SJSA1 (cell line): Measurements from ENCODE around the gene ADGRV1. TPM values are rescaled to one million over a fixed set of nuclear protein-coding genes. Genes with fewer than 3 reads are reported as not detected.
"Not testable (repeated sequence)": the region's sequence is repeated elsewhere in the genome, so short reads cannot be mapped to it uniquely, and the experiment has no call there.

ENCODE experiments used
- DNase-seq, 2 experiments: peaks; one replicate each; pipeline ENCODE4 v3.0.0-alpha.2; 2015 to 2020; ENCODE audit warnings: low spot score in 2 of 2, low read depth in 1 of 2
- H3K27ac ChIP-seq: fragments of 250-450 bp; sonication (Bioruptor Pico); 2 replicates; pipeline ENCODE4 v1.5.1; 2020; ENCODE audit warnings: mild to moderate bottlenecking, moderate library complexity
- H3K27me3 ChIP-seq: fragments of 250-450 bp; sonication (Bioruptor Pico); replicated peaks from 2 replicates; pipeline ENCODE4 v1.5.1; 2020; ENCODE audit warnings: mild to moderate bottlenecking, moderate library complexity
- H3K36me3 ChIP-seq: fragments of 250-450 bp; sonication (Bioruptor Pico); 2 replicates; pipeline ENCODE4 v1.5.1; 2020; ENCODE audit warnings: mild to moderate bottlenecking
- H3K4me1 ChIP-seq: fragments of 250-450 bp; sonication (Bioruptor Pico); replicated peaks from 2 replicates; pipeline ENCODE4 v1.6.1; 2021; ENCODE audit warnings: mild to moderate bottlenecking
- H3K4me3 ChIP-seq: fragments of 250-450 bp; sonication (Bioruptor Pico); 2 replicates; pipeline ENCODE4 v1.5.1; 2020; ENCODE audit warnings: mild to moderate bottlenecking
- H3K9me3 ChIP-seq: fragments of 250-450 bp; sonication (Bioruptor Pico); replicated peaks from 2 replicates; pipeline ENCODE4 v1.5.1; 2020; ENCODE audit warnings: mild to moderate bottlenecking
- total RNA-seq: library from RNA; depleted of rRNA; stranded (reverse); fragments of >200 nt; shearing (Covaris generic); gene quantifications from 2 replicates; pipeline ENCODE4 v1.2.3, GENCODE V29; 2014

Gene ADGRV1
- total RNA-seq, 1 experiment from 2014 or later: 0.13 TPM

GRCh38 chr5:90561766-90562165 is 3.2 kb downstream of the ADGRV1 start:
- Histone ChIP-seq H3K4me3 (no peak overlapping the region), H3K9me3 (no peaks in the 10 kb centered on the region), H3K4me1 (peaks cover 7% of the 10 kb centered on the region), H3K36me3 (no peaks in the 10 kb centered on the region), H3K27ac (no peak overlapping the region), H3K27me3 (peaks cover 59% of the 10 kb centered on the region)
- no peak for DNase-seq

GRCh38 chr5:90562341-90562740 is 3.7 kb downstream of the ADGRV1 start:
- peaks cover 7% of the 10 kb centered on the region for H3K4me1 ChIP-seq
- H3K27ac ChIP-seq: no peak overlapping the region
- no peak overlapping the region for H3K4me3 ChIP-seq
- H3K27me3 ChIP-seq: peaks cover 54% of the 10 kb centered on the region
- DNase-seq: no peak
- no peaks in the 10 kb centered on the region for H3K9me3 ChIP-seq
- H3K36me3 ChIP-seq: no peaks in the 10 kb centered on the region

- no peak for DNase-seq
- H3K4me1 ChIP-seq: peaks cover 7% of the 10 kb centered on the region
- H3K4me3 ChIP-seq: no peak overlapping the region
- H3K9me3 ChIP-seq: no peaks in the 10 kb centered on the region
- H3K36me3 ChIP-seq: no peaks in the 10 kb centered on the region
- peaks cover 46% of the 10 kb centered on the region for H3K27me3 ChIP-seq
- no peak overlapping the region for H3K27ac ChIP-seq
Observed at GRCh38 chr5:90563108-90563507, 4.5 kb downstream of the ADGRV1 start.

- Histone ChIP-seq H3K9me3 (no peaks in the 10 kb centered on the region), H3K27ac (no peak overlapping the region), H3K4me1 (no peaks in the 10 kb centered on the region), H3K36me3 (no peaks in the 10 kb centered on the region), H3K27me3 (peaks cover 22% of the 10 kb centered on the region), H3K4me3 (no peak overlapping the region)
- no peak for DNase-seq
Observed at GRCh38 chr5:90565491-90565890, 6.9 kb downstream of the ADGRV1 start.

GRCh38 chr5:90569084-90569483 is 10.5 kb downstream of the ADGRV1 start:
- Histone ChIP-seq H3K36me3 (no peaks in the 10 kb centered on the region), H3K4me1 (no peaks in the 10 kb centered on the region), H3K9me3 (no peaks in the 10 kb centered on the region), H3K27ac (no peak overlapping the region), H3K27me3 (peaks cover 5% of the 10 kb centered on the region; the same call in 1 of the 2 replicates), H3K4me3 (no peak overlapping the region)
- DNase-seq: no peak

- no peak overlapping the region for H3K4me3 ChIP-seq
- no peaks in the 10 kb centered on the region for H3K4me1 ChIP-seq
- DNase-seq: no peak
- H3K36me3 ChIP-seq: no peaks in the 10 kb centered on the region
- H3K9me3 ChIP-seq: no peaks in the 10 kb centered on the region
- no peak overlapping the region for H3K27ac ChIP-seq
- peaks cover 5% of the 10 kb centered on the region; the same call in 1 of the 2 replicates for H3K27me3 ChIP-seq
Observed at GRCh38 chr5:90570034-90570433, 11.4 kb downstream of the ADGRV1 start.

- no peaks in the 10 kb centered on the region for H3K4me1 ChIP-seq
- no peak for DNase-seq
- no peak overlapping the region for H3K4me3 ChIP-seq
Observed at GRCh38 chr5:90571147-90571773, 12.7 kb downstream of the ADGRV1 start.

GRCh38 chr5:90575712-90576111 is 17.1 kb downstream of the ADGRV1 start:
- Histone ChIP-seq H3K27ac (no peak overlapping the region), H3K4me1 (no peaks in the 10 kb centered on the region), H3K4me3 (no peak overlapping the region), H3K36me3 (no peaks in the 10 kb centered on the region), H3K27me3 (peaks cover 5% of the 10 kb centered on the region; the same call in 1 of the 2 replicates), H3K9me3 (no peaks in the 10 kb centered on the region)
- DNase-seq: no peak

More at GRCh38 chr5:90571147-90571773, 12.7 kb downstream of the ADGRV1 start:
- no peaks in the 10 kb centered on the region for H3K36me3 ChIP-seq
- H3K27ac ChIP-seq: no peak overlapping the region
- H3K27me3 ChIP-seq: peaks cover 5% of the 10 kb centered on the region; the same call in 1 of the 2 replicates
- no peaks in the 10 kb centered on the region for H3K9me3 ChIP-seq

- H3K9me3 ChIP-seq, H3K36me3 ChIP-seq, H3K27ac ChIP-seq, H3K4me3 ChIP-seq, H3K27me3 ChIP-seq, H3K4me1 ChIP-seq, DNase-seq: not testable (repeated sequence)
Observed at GRCh38 chr5:90576566-90576965, 18.0 kb downstream of the ADGRV1 start.

GRCh38 chr5:90579905-90580304 is 21.3 kb downstream of the ADGRV1 start:
- not testable (repeated sequence) for H3K36me3 ChIP-seq

GRCh38 chr5:90581956-90582355 is 23.4 kb downstream of the ADGRV1 start:
- no peaks in the 10 kb centered on the region for H3K9me3 ChIP-seq

More at GRCh38 chr5:90579905-90580304, 21.3 kb downstream of the ADGRV1 start:
- H3K9me3 ChIP-seq, DNase-seq, H3K4me3 ChIP-seq, H3K27ac ChIP-seq, H3K4me1 ChIP-seq, H3K27me3 ChIP-seq: not testable (repeated sequence)

GRCh38 chr5:90585337-90585986 is 26.9 kb downstream of the ADGRV1 start:
- H3K4me1 ChIP-seq: no peaks in the 10 kb centered on the region
- H3K27me3 ChIP-seq: no peaks in the 10 kb centered on the region; the same call in 1 of the 2 replicates
- DNase-seq: no peak
- no peaks in the 10 kb centered on the region for H3K9me3 ChIP-seq
- H3K27ac ChIP-seq: no peak overlapping the region
- H3K36me3 ChIP-seq: no peaks in the 10 kb centered on the region
- H3K4me3 ChIP-seq: no peak overlapping the region

More at GRCh38 chr5:90581956-90582355, 23.4 kb downstream of the ADGRV1 start:
- no peaks in the 10 kb centered on the region for H3K36me3 ChIP-seq
- no peaks in the 10 kb centered on the region for H3K4me1 ChIP-seq
- no peak overlapping the region for H3K4me3 ChIP-seq
- H3K27me3 ChIP-seq: no peaks in the 10 kb centered on the region; the same call in 1 of the 2 replicates
- H3K27ac ChIP-seq: no peak overlapping the region
- no peak for DNase-seq

- no peak for DNase-seq
- Histone ChIP-seq H3K4me1 (no peaks in the 10 kb centered on the region), H3K36me3 (no peaks in the 10 kb centered on the region), H3K27me3 (no peaks in the 10 kb centered on the region; the same call in 1 of the 2 replicates), H3K9me3 (no peaks in the 10 kb centered on the region), H3K4me3 (no peak overlapping the region), H3K27ac (no peak overlapping the region)
Observed at GRCh38 chr5:90586469-90586868, 27.9 kb downstream of the ADGRV1 start.

GRCh38 chr5:90590170-90590569 is 31.6 kb downstream of the ADGRV1 start:
- Histone ChIP-seq H3K27ac (no peak overlapping the region), H3K4me3 (no peak overlapping the region), H3K4me1 (no peaks in the 10 kb centered on the region), H3K36me3 (no peaks in the 10 kb centered on the region), H3K9me3 (no peaks in the 10 kb centered on the region), H3K27me3 (no peaks in the 10 kb centered on the region)
- DNase-seq: no peak
